B cell (primary cell): Measurements from ENCODE around the gene TRIO. TPM values are rescaled to one million over a fixed set of nuclear protein-coding genes. Genes with fewer than 3 reads are reported as not detected.

Source experiments
- ATAC-seq: fragments of 200-7000 bp; cut with Tn5 transposase; one replicate; pipeline ENCODE4 v1.10.0; 2021; ENCODE audit warnings: low read depth, mild to moderate bottlenecking, moderate number of reproducible peaks, moderate library complexity
- CTCF ChIA-PET: fragments of 350-600 bp; sonication (Branson Sonifier 250); formaldehyde crosslinking; loops from one replicate; lab custom pipeline; 2021; ENCODE audit warnings: antibody characterized with exemption, inconsistent platforms; lab: Charles Lee
- POLR2A ChIA-PET: fragments of 350-600 bp; sonication (Branson Sonifier 250); formaldehyde crosslinking; loops from one replicate; lab custom pipeline; 2021; ENCODE audit warnings: antibody characterized with exemption; lab: Charles Lee
- DNase-seq: peaks from one replicate; pipeline ENCODE4 v3.0.0; 2013
- H2AFZ ChIP-seq: 2 replicates; pipeline ENCODE4 v1.6.1; 2012; ENCODE audit warnings: mild to moderate bottlenecking, low read depth, low read length; ENCODE audit not compliant: insufficient read depth, poor library complexity, severe bottlenecking
- H3K27ac ChIP-seq, 2 donors: 1 replicate in 1 of 2; 2 replicates in 1 of 2; pipeline ENCODE4 v1.5.1; 2012 to 2013; ENCODE audit warnings: low read length in 2 of 2, mild to moderate bottlenecking in 2 of 2, moderate library complexity in 1 of 2
- H3K27me3 ChIP-seq, 4 experiments: fragments of 200-600 bp in 1 of 4; sonication (generic) in 1 of 4; replicated peaks in 1 of 4; 1 replicate in 2 of 4; 2 replicates in 2 of 4; pipeline versions ENCODE4 v1.6.1 to v1.7.0; 2013 to 2016; ENCODE audit warnings: low read length in 3 of 4, mild to moderate bottlenecking in 2 of 4, mixed read lengths in 1 of 4, moderate library complexity in 1 of 4; ENCODE audit not compliant: insufficient read depth in 4 of 4, control insufficient read depth in 3 of 4; ENCODE audit errors: control extremely low read depth in 1 of 4
- H3K36me3 ChIP-seq, 2 experiments: replicated peaks in 1 of 2; 1 replicate in 1 of 2; 2 replicates in 1 of 2; pipeline versions ENCODE4 v1.6.1 to v1.7.1; 2013; ENCODE audit warnings: low read length in 1 of 2; ENCODE audit not compliant: insufficient read depth in 2 of 2, control insufficient read depth in 1 of 2; ENCODE audit errors: control extremely low read depth in 1 of 2, extremely low read depth in 1 of 2
- H3K4me1 ChIP-seq, 2 donors: fragments of 200-600 bp in 1 of 2; sonication (generic) in 1 of 2; 1 replicate in 1 of 2; 2 replicates in 1 of 2; pipeline versions ENCODE4 v1.5.1 to v1.6.1; 2013 to 2017; ENCODE audit warnings: low read length in 2 of 2; ENCODE audit not compliant: control insufficient read depth in 2 of 2, insufficient read depth in 2 of 2
- H3K4me2 ChIP-seq: replicated peaks from 2 replicates; pipeline ENCODE3; 2012; ENCODE audit warnings: mild to moderate bottlenecking, low read depth, low read length; ENCODE audit not compliant: poor library complexity, severe bottlenecking
- H3K4me3 ChIP-seq, 5 experiments: fragments of 200-600 bp in 1 of 5; sonication (generic) in 1 of 5; 1 replicate in 3 of 5; 2 replicates in 2 of 5; pipeline versions ENCODE4 v1.5.1 to v1.7.0; 2011 to 2016; ENCODE audit warnings: low read length in 4 of 5, mild to moderate bottlenecking in 4 of 5, low read depth in 2 of 5, control low read depth in 1 of 5, moderate library complexity in 1 of 5; ENCODE audit not compliant: insufficient read depth in 1 of 5; ENCODE audit errors: control extremely low read depth in 1 of 5, extremely low read depth in 1 of 5
- H3K79me2 ChIP-seq: fragments of 200-600 bp; sonication (generic); one replicate; pipeline ENCODE4 v1.6.0; 2016; ENCODE audit warnings: low read length; ENCODE audit not compliant: control insufficient read depth, insufficient read depth
- H3K9ac ChIP-seq: fragments of 200-600 bp; sonication (generic); 2 replicates; pipeline ENCODE4 v1.6.1; 2017; ENCODE audit warnings: mild to moderate bottlenecking, low read length, moderate library complexity
- H3K9me3 ChIP-seq, 3 donors: one replicate each; pipeline versions ENCODE4 v1.6.1 to v1.7.1; 2013; ENCODE audit warnings: low read length in 2 of 3; ENCODE audit not compliant: control insufficient read depth in 2 of 3, insufficient read depth in 1 of 3; ENCODE audit errors: control extremely low read depth in 1 of 3
- H4K20me1 ChIP-seq: 2 replicates; pipeline ENCODE4 v1.6.0; 2012; ENCODE audit warnings: mild to moderate bottlenecking, low read length; ENCODE audit not compliant: insufficient read depth, control insufficient read depth, poor library complexity, severe bottlenecking
- H3K27ac Mint-ChIP-seq: one replicate; pipeline ENCODE4 v1.8.0; 2021; ENCODE audit warnings: mixed read lengths
- H3K27me3 Mint-ChIP-seq: one replicate; pipeline ENCODE4 v1.8.0; 2021; ENCODE audit warnings: mixed read lengths
- H3K4me1 Mint-ChIP-seq: one replicate; pipeline ENCODE4 v1.8.0; 2021; ENCODE audit warnings: mixed read lengths
- H3K4me3 Mint-ChIP-seq: one replicate; pipeline ENCODE4 v1.8.0; 2021; ENCODE audit warnings: mixed read lengths
- H3K9me3 Mint-ChIP-seq: one replicate; pipeline ENCODE4 v1.8.0; 2022; ENCODE audit warnings: mixed read lengths; ENCODE audit not compliant: insufficient read depth
- CTCF ChIP-seq: fragments of 200-600 bp; IDR thresholded peaks from one replicate; pipeline ENCODE4 v1.8.0; 2022; ENCODE audit warnings: antibody characterized with exemption, mild to moderate bottlenecking
- EZH2 ChIP-seq: IDR thresholded peaks from 2 replicates; pipeline ENCODE4 v1.6.1; 2012; ENCODE audit warnings: borderline replicate concordance, low read depth, mild to moderate bottlenecking, moderate library complexity, low read length; ENCODE audit not compliant: insufficient read depth, poor library complexity, severe bottlenecking
- WGBS: methylation state at CpG from one replicate; pipeline ENCODE4 v1.1.5; 2013; ENCODE audit warnings: missing lambda C conversion rate; ENCODE audit not compliant: insufficient coverage; 5-methylcytosine and 5-hydroxymethylcytosine counted together
- intact Hi-C: fragments of 100-400 bp; cut with micrococcal nuclease; formaldehyde crosslinking; loops from one replicate; pipeline ENCODE4 v1.10.0; 2022
- polyA plus RNA-seq: library from polyadenylated mRNA; depleted of rRNA; stranded (reverse); fragments of >200 nt; gene quantifications from 2 replicates; pipeline ENCODE4 v1.2.3, GENCODE V29; 2012
- total RNA-seq, 2 donors: library from RNA; stranded (reverse); fragments of 120-200 nt in 1 of 2; gene quantifications; 1 replicate in 1 of 2; 2 replicates in 1 of 2; pipeline versions ENCODE4 v1.2.3 to v1.2.4, GENCODE V29; 2013 to 2022

TRIO gene
- total and polyA plus RNA-seq, 2 donors (not counting 1 experiment from before 2014, with no cell fraction given) = 90.5 to 479 TPM

GRCh38 chr5:14229734-14230133 lies 86.6 kb downstream of the TRIO start:
- peaks cover 73% of the 10 kb centered on the region for H3K4me1 Mint-ChIP-seq
- Histone ChIP-seq H3K36me3 (no peaks in the 10 kb centered on the region), H3K27me3 (no peaks in the 10 kb centered on the region), H3K4me3 (no peak overlapping the region), H2AFZ (no peak overlapping the region), H3K27ac (no peak overlapping the region), H3K4me2 (no peak overlapping the region), H3K79me2 (peaks cover 97% of the 10 kb centered on the region), H4K20me1 (peaks cover 71% of the 10 kb centered on the region), H3K9me3 (no peaks in the 10 kb centered on the region), H3K4me1 (peaks cover 3 to 12% of the 10 kb centered on the region in 2 donors), H3K9ac (no peak overlapping the region)
- 86% methylated on average over 4 of the region's 7 CpGs for WGBS
- ATAC-seq = no peak
- no peaks in the 10 kb centered on the region for H3K27me3 Mint-ChIP-seq
- ChIA-PET POLR2A (no interaction called here), CTCF (no interaction called here)
- H3K27ac Mint-ChIP-seq = no peak overlapping the region
- TF ChIP-seq EZH2 = no peak
- TF ChIP-seq CTCF = no peak
- H3K4me3 Mint-ChIP-seq = no peak overlapping the region
- DNase-seq = no peak
- H3K9me3 Mint-ChIP-seq = no peaks in the 10 kb centered on the region
- intact Hi-C loops = no loop called here

- Histone ChIP-seq H3K27me3 (no peaks in the 10 kb centered on the region), H4K20me1 (peaks cover 66% of the 10 kb centered on the region), H3K9me3 (no peaks in the 10 kb centered on the region), H3K9ac (no peak overlapping the region), H3K4me3 (no peak overlapping the region), H2AFZ (no peak overlapping the region), H3K79me2 (peaks cover 90% of the 10 kb centered on the region), H3K4me1 (peaks cover under 1 to 3% of the 10 kb centered on the region in 2 donors), H3K36me3 (no peaks in the 10 kb centered on the region), H3K27ac (no peak overlapping the region), H3K4me2 (no peak overlapping the region)
- no peak overlapping the region for H3K27ac Mint-ChIP-seq
- H3K27me3 Mint-ChIP-seq = no peaks in the 10 kb centered on the region
- CTCF ChIA-PET = no interaction called here
- no peaks in the 10 kb centered on the region for H3K9me3 Mint-ChIP-seq
- intact Hi-C loops = no loop called here
- H3K4me1 Mint-ChIP-seq = peaks cover 67% of the 10 kb centered on the region
- H3K4me3 Mint-ChIP-seq = no peak overlapping the region
- TF ChIP-seq CTCF = no peak
- TF ChIP-seq EZH2 = no peak
- DNase-seq (no peak), ATAC-seq (no peak)
- WGBS = no CpG with 5 or more reads among the region's 2 CpGs
- POLR2A ChIA-PET = no interaction called here
Observed at GRCh38 chr5:14231156-14231555, 88.0 kb downstream of the TRIO start.
